ENCODE data around the gene YPEL4. TPM values are rescaled to one million over a fixed set of nuclear protein-coding genes. Genes with fewer than 3 reads are reported as not detected.

YPEL4 gene
- polyA plus RNA-seq, 1 of the 3 experiments (the other 2 are of a cell fraction), result 2.3 TPM

DNA sequence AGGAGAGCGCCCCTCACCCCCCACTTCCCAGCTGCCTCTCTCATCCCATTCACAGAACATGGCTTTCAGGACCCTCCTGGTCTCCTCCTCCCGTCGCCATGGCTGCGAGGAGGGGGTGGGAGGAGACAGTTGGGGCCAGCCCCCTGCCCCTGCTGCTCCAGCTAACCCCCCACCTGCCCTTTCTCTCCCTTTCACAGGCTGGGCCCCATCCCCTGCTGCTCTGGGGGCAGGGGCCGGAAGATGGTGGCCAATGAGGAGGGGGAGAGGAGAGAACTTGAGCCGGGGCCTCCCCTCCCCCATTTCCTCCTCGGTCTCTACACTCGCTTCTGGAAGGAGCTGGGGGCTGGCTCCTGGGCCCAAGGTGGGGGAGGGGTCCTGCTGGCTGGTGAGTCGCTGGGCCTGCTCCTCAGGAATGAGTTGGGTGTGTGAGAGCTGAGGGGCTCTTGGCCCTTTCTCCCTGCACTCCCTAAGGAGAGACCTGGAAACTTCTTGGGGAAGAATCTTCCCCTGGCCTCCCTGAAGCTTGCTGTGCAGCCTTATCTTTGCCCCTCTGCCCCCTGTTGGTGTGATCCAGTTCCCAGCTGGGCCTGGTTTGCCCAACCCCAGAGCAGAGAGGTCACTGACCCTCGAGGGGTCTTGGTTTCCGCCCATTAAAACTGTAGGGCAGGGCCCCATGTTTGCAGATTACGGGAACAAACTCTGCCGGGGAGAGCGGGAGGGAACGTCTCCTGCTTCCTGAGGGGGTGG lies 10.2 kb downstream of the YPEL4 start:
- CTCF ChIA-PET, result interaction anchor here (0.7 to 17.7 kb wide), 10 partner anchors 10 to 182 kb away, joined by 3 to 326 read pairs (median 6); partner anchors contain the start of genes SERPING1, UBE2L6 and YPEL4
- DNase-seq, result peak; percentile 66

GRCh38 chr11:57638811-57639320 lies 10.8 kb downstream of the YPEL4 start:
- Histone ChIP-seq H2AFZ (ENCODE audit: low read depth) (peak overlapping the region; percentile 99; the same call in 1 of the 2 replicates), H3K36me3 (replicated peaks in 1 of 2; ENCODE audit: control insufficient read depth in 1 of 2, insufficient read depth in 2 of 2, low read length in 1 of 2) (peaks cover 0 to 3% of the 10 kb centered on the region in 2 experiments), H3F3A (replicated peaks; ENCODE audit: insufficient read depth) (peaks cover 5% of the 10 kb centered on the region), H3K9me2 (no peaks in the 10 kb centered on the region), H4K20me1 (ENCODE audit: insufficient read depth) (peaks cover 29% of the 10 kb centered on the region), H3K79me2 (ENCODE audit: insufficient read depth) (peaks cover 49% of the 10 kb centered on the region), H3K9me3 (no peaks in the 10 kb centered on the region), H3K9ac (peak overlapping the region; percentile 99), H3K4me1 (ENCODE audit: control insufficient read depth in 1 of 2, insufficient read depth in 2 of 2, low read depth in 1 of 2, low read length in 1 of 2) (peaks cover 14 to 18% of the 10 kb centered on the region in 2 experiments; a peak in 3 of 4 replicates), H3K4me3 (ENCODE audit: low read depth in 2 of 2, low read length in 1 of 2) (peak overlapping the region; percentile 86 to 99), H3K27me3 (ENCODE audit: insufficient read depth) (no peaks in the 10 kb centered on the region), H3K27ac (ENCODE audit: low read depth in 2 of 2, low read length in 1 of 2) (peak overlapping the region; percentile 77 to 81), H3K4me2 (peak overlapping the region; percentile 99)
- WGBS (ENCODE audit: low lambda C conversion rate), result 0% methylated on average over 15 of the region's 19 CpGs
- ChIA-PET POLR2A (interaction anchor here (3.0 kb wide), 1 partner anchor 71 kb away, joined by 24 read pairs; the partner anchor contains the start of gene UBE2L6), CTCF (interaction anchor here (0.7 to 17.7 kb wide), 9 partner anchors 10 to 181 kb away, joined by 3 to 326 read pairs (median 8); partner anchors contain the start of genes SERPING1, UBE2L6 and YPEL4)
- peak; percentile 56 for DNase-seq
- TF ChIP-seq EP300 (IDR thresholded peaks at IDR 0.05; ENCODE audit: borderline replicate concordance in 1 of 2, low read depth in 1 of 2, low read length in 1 of 2) (no peak), TCF12 (IDR thresholded peaks at IDR 0.05) (no peak), SMC3 (IDR thresholded peaks at IDR 0.05; ENCODE audit: low read depth, low read length) (no peak), SIN3A (IDR thresholded peaks at IDR 0.05; ENCODE audit: borderline replicate concordance, low read depth, low read length) (no peak), GATA2 (CRISPR knock-in tag; IDR thresholded peaks at IDR 0.05) (no peak), ELF1 (IDR thresholded peaks at IDR 0.05) (no peak), FOSL2 (IDR thresholded peaks at IDR 0.05; ENCODE audit: borderline replicate concordance, low read depth) (no peak), MXI1 (IDR thresholded peaks at IDR 0.05; ENCODE audit: low read depth, low read length) (0 out of 2 replicates have a peak, but pooled peaks have one; percentile 6), TAF1 (IDR thresholded peaks at IDR 0.05; ENCODE audit: borderline replicate concordance, low read depth, low read length) (no peak), NRF1 (IDR thresholded peaks at IDR 0.05; ENCODE audit: low read depth, low read length) (no peak), RAD21 (IDR thresholded peaks at IDR 0.05; ENCODE audit: low read length) (no peak), FOXM1 (IDR thresholded peaks at IDR 0.05; ENCODE audit: low read depth) (no peak)

More for the DNA sequence above, 10.2 kb downstream of the YPEL4 start:
- WGBS (ENCODE audit: low lambda C conversion rate), result 49% methylated on average over 13 of the region's 15 CpGs
- Histone ChIP-seq H3K9me2 (no peaks in the 10 kb centered on the region), H3K9ac (peak overlapping the region; percentile 99), H2AFZ (ENCODE audit: low read depth) (no peak overlapping the region), H3K9me3 (no peaks in the 10 kb centered on the region), H3K27ac (ENCODE audit: low read depth in 2 of 2, low read length in 1 of 2) (no peak overlapping the region; a peak in 1 of 4 replicates), H3K36me3 (replicated peaks in 1 of 2; ENCODE audit: control insufficient read depth in 1 of 2, insufficient read depth in 2 of 2, low read length in 1 of 2) (peaks cover 0 to 3% of the 10 kb centered on the region in 2 experiments), H3K79me2 (ENCODE audit: insufficient read depth) (peaks cover 52% of the 10 kb centered on the region), H3K27me3 (ENCODE audit: insufficient read depth) (no peaks in the 10 kb centered on the region), H3F3A (replicated peaks; ENCODE audit: insufficient read depth) (peaks cover 6% of the 10 kb centered on the region), H4K20me1 (ENCODE audit: insufficient read depth) (peaks cover 29% of the 10 kb centered on the region), H3K4me2 (peak overlapping the region; percentile 99), H3K4me1 (ENCODE audit: control insufficient read depth in 1 of 2, insufficient read depth in 2 of 2, low read depth in 1 of 2, low read length in 1 of 2) (peaks cover 14 to 18% of the 10 kb centered on the region in 2 experiments; a peak in 3 of 4 replicates), H3K4me3 (ENCODE audit: low read depth in 2 of 2, low read length in 1 of 2) (peak overlapping the region; percentile 86 to 99)
- TF ChIP-seq, protein P1, sequence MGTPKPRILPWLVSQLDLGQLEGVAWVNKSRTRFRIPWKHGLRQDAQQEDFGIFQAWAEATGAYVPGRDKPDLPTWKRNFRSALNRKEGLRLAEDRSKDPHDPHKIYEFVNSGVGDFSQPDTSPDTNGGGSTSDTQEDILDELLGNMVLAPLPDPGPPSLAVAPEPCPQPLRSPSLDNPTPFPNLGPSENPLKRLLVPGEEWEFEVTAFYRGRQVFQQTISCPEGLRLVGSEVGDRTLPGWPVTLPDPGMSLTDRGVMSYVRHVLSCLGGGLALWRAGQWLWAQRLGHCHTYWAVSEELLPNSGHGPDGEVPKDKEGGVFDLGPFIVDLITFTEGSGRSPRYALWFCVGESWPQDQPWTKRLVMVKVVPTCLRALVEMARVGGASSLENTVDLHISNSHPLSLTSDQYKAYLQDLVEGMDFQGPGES (IDR thresholded peaks at IDR 0.05; ENCODE audit: low read depth, low read length), result no peak
- TF ChIP-seq GABPA (IDR thresholded peaks at IDR 0.05; ENCODE audit: low read depth), result no peak
- no peak for TF ChIP-seq FOXM1 (IDR thresholded peaks at IDR 0.05; ENCODE audit: low read depth)
- no peak for TF ChIP-seq EZH2phosphoT487 (IDR thresholded peaks at IDR 0.05; ENCODE audit: borderline replicate concordance, low read depth)
- no peak for TF ChIP-seq NRF1 (IDR thresholded peaks at IDR 0.05; ENCODE audit: low read depth, low read length)
- no peak for TF ChIP-seq SIN3A (IDR thresholded peaks at IDR 0.05; ENCODE audit: borderline replicate concordance, low read depth, low read length)
- no peak for TF ChIP-seq SMC3 (IDR thresholded peaks at IDR 0.05; ENCODE audit: low read depth, low read length)
- TF ChIP-seq POLR2AphosphoS5 (IDR thresholded peaks at IDR 0.05; ENCODE audit: low read depth, low read length), result no peak
- no peak; the same call in 1 of the 2 replicates for TF ChIP-seq CTCF (IDR thresholded peaks at IDR 0.05)
- POLR2A ChIA-PET, result interaction anchor here (3.0 kb wide), 1 partner anchor 71 kb away, joined by 24 read pairs; the partner anchor contains the start of gene UBE2L6
